ENCODE results near the gene CDADC1.

CDADC1 gene

DNA sequence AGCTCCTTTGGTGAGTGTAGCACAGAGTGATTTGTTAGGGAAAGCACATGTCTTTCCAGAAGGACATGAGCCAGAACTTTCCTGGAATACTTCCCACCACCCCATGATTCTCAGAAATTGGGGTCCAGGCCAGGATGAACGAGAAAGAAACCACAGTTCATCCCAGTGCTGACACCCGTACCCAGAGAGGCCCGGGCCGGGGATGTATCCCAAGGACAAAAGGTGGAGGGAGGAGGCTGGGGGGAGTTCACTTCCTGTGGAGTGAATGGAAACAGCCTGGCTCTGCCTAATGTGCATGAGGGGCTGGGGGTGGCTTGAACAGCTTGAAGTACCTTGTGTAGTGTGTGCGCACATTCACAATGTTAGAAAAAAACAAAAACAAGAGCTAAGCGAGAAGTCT is 47.5 kb downstream of the CDADC1 start:
- Mint-ChIP-seq H3K36me3 (ENCODE audit: low read depth) (peaks cover 4% of the 10 kb centered on the region), H3K4me1 (peaks cover 7% of the 10 kb centered on the region), H3K27me3 (no peaks in the 10 kb centered on the region), H3K4me3 (no peak overlapping the region), H3K9me3 (no peaks in the 10 kb centered on the region), H3K27ac (no peak overlapping the region)
- ATAC-seq (no peak), DNase-seq (no peak)

DNA sequence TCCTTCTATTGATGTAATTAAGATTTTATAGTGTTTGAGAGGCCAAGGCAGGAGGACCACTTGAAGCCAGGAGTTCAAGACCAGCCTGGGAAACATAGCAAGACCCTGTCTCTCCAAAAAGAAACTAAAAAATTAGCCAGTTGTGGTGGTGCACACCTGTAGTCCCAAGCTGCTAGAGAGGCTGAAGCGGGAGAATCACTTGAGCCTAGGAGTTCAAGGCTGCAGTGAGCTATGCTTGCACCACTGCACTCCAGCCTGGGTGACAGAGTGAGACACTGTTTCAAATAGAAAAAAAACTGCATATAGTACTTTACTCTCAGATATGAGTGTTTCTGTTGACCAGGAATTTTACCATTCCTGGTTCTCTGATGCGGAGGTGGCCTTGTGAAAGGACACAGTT is 48.9 kb downstream of the CDADC1 start:
- DNase-seq: no peak
- H3K4me1 Mint-ChIP-seq: peaks cover 13% of the 10 kb centered on the region
- no peaks in the 10 kb centered on the region for H3K27me3 Mint-ChIP-seq
- no peaks in the 10 kb centered on the region for H3K9me3 Mint-ChIP-seq
- H3K4me3 Mint-ChIP-seq: no peak overlapping the region
- H3K27ac Mint-ChIP-seq: no peak overlapping the region
- ATAC-seq: no peak
- peaks cover 4% of the 10 kb centered on the region for H3K36me3 Mint-ChIP-seq (ENCODE audit: low read depth)

DNA sequence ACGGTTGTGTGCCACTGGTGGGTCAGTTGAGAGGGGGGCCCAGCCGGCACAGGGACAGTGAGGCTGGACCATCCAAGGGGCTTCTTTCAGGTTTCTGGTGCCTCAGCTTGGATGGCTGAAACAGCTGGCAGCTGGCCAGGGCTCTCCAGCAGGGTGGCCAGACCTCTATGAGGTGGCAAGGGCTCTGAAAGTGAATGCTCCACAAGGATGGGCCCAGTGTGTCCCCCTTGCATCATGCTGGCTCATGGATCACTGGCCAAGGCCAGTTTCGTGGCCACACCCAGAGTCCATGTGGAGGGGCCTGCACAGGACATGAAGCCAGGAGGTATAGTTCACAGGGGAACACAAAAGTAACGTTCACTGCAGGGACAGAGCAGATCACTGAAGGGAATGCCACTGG is 49.6 kb downstream of the CDADC1 start:
- H3K9me3 Mint-ChIP-seq: no peaks in the 10 kb centered on the region
- H3K36me3 Mint-ChIP-seq (ENCODE audit: low read depth): peaks cover 4% of the 10 kb centered on the region
- peaks cover 14% of the 10 kb centered on the region for H3K4me1 Mint-ChIP-seq
- no peak overlapping the region for H3K4me3 Mint-ChIP-seq
- ATAC-seq (no peak), DNase-seq (no peak)
- no peak overlapping the region for H3K27ac Mint-ChIP-seq
- no peaks in the 10 kb centered on the region for H3K27me3 Mint-ChIP-seq

DNA sequence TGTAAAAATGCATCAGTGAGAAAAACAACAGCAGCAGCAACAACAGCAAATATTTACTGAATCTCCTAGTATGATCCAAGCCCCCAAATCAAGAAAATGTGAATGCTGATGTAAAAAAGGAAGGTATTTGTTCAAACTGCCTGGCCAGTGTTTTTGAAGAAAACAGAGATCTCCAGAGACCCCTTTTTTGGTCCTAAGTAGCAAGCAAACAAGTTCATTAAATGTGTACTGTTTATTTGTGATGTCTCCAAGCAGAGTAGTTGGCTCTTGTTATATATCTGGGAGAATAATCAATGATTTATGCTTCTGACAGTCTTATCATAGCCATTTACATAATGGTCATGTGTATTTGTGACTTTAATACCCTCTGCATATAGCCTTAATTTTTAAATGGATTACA is 50.7 kb downstream of the CDADC1 start:
- no peaks in the 10 kb centered on the region for H3K27me3 Mint-ChIP-seq
- DNase-seq (no peak), ATAC-seq (no peak)
- no peaks in the 10 kb centered on the region for H3K9me3 Mint-ChIP-seq
- peaks cover 4% of the 10 kb centered on the region for H3K36me3 Mint-ChIP-seq (ENCODE audit: low read depth)
- peaks cover 9% of the 10 kb centered on the region for H3K4me1 Mint-ChIP-seq
- H3K4me3 Mint-ChIP-seq: no peak overlapping the region
- H3K27ac Mint-ChIP-seq: no peak overlapping the region

DNA sequence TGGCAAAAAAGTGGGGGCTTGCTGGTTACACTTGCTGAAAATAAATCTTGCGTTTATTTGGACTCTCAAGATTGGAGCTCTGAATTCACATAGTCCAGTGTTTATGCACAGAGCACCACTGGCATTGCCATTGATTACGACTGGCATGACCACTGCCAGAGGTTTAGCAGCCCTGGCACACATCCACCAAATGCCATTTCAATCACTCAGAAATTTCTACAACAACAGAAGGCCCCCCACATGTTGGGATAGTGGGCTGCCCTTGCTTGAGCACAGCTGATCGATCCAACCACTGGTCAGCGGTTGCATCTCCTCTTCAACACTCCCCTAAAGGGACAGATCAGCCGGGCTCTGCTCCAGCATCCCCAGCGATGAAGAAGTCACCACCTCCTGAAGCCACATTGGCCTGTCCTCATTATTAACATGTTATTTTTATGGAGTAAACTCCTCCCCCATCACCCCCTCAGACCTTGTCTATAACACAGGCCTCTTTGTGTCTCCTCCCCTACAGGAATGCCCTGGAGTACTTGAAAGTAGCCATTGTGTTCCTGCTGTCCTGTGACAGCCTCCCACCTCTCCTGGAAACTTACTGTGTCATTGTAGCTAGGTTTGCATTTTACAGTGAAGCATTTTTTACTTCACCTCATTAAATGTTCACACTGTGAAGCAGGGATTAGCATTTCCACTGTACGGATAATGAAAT is 51.3 kb downstream of the CDADC1 start:
- Mint-ChIP-seq H3K9me3 (no peaks in the 10 kb centered on the region), H3K4me3 (no peak overlapping the region), H3K27ac (no peak overlapping the region), H3K27me3 (no peaks in the 10 kb centered on the region), H3K4me1 (peaks cover 9% of the 10 kb centered on the region), H3K36me3 (ENCODE audit: low read depth) (peaks cover 4% of the 10 kb centered on the region)
- ATAC-seq: no peak
- DNase-seq: no peak

DNA sequence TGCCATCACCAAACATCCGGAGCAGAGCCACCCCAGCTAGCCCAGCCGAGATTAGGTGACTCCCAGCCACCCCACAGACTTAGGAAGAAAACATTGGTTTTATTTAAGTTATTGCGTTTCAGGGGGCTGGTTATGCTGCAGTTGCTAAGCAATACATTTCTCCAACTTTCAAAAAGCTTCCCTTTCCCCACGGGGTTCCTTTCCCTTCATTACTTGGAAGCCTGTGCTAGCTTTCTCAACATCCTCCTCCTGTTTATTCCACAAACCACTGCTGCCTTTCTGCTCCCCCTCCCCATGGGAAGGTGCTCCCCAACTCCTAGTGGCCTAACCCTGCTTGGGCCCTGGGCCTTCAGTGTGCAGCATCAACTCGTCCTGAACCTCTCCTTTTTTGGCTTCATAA is 52.6 kb downstream of the CDADC1 start:
- Mint-ChIP-seq H3K4me1 (peaks cover 9% of the 10 kb centered on the region), H3K4me3 (no peak overlapping the region), H3K27me3 (no peaks in the 10 kb centered on the region), H3K36me3 (ENCODE audit: low read depth) (peaks cover 4% of the 10 kb centered on the region), H3K27ac (no peak overlapping the region), H3K9me3 (no peaks in the 10 kb centered on the region)
- ATAC-seq (no peak), DNase-seq (no peak)

DNA sequence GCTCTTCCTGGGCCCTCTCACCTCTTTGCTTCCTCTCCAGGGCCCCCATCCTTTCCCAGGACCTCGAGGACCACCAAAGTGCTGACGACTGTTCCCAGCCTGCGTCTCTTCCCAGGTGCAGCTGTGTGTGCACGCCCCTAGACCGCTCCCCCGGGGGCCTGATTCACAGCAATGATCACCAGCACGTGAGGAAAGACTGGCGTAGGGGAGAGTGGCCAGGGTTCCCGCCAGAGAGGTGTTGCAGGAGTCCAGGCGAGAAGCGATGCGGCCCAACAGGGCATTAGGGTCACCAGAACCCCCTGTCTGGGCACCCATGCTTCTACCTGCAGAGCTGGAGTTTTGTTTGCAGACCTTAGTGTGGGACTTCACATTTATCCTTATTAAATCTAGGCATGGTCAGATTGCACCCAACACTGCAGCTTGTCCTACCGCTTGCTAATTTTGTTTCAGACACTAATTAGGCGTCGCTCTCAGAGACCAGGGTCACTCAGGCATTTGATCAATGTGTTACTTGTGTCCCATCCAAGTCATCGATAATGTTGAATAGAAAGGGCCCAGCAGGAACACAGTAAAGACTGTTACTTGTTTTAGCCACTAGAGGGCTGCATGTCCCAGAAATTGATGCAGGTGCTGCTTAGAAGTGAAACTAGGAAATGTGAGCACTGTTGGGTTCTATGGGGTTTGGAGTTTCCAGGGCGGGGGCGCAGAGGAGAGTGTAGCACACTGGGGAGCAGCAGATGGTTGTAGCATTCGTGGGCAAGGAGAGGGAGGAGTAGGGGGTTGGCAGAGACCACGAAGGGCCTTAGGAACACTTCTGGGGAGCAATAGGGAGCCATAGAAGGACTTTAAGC is 53.2 kb downstream of the CDADC1 start:
- H3K27ac Mint-ChIP-seq: peak overlapping the region; percentile 52

DNA sequence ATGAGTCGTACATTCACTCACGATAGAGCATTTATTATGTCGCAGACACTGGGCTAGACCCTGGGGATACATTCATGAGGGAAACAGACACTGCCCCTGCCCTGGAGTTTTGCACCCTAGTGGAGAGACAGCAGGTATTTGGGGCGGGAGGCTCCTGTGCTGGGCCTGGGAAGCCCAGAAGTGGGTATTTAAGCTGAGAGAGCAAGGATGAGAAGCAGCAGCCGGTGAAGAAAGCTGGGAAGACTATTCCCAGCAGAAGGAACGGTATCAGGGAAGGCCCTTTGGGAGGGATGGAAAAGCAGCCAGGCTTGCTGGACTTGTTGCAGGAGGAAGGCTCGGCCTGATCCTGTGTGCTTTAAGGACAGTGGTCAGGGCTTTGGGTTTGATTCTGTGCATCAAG is 54.5 kb downstream of the CDADC1 start:
- ATAC-seq: no peak
- Mint-ChIP-seq H3K9me3 (no peaks in the 10 kb centered on the region), H3K36me3 (ENCODE audit: low read depth) (no peaks in the 10 kb centered on the region), H3K27ac (no peak overlapping the region), H3K4me1 (peaks cover 9% of the 10 kb centered on the region), H3K27me3 (no peaks in the 10 kb centered on the region), H3K4me3 (no peak overlapping the region)
- DNase-seq: no peak

More for the DNA sequence above, 53.2 kb downstream of the CDADC1 start:
- DNase-seq: peak; percentile 60
- Mint-ChIP-seq H3K4me3 (peak overlapping the region; percentile 62), H3K9me3 (no peaks in the 10 kb centered on the region), H3K36me3 (ENCODE audit: low read depth) (no peaks in the 10 kb centered on the region), H3K4me1 (peaks cover 9% of the 10 kb centered on the region), H3K27me3 (no peaks in the 10 kb centered on the region)
- peak; percentile 97 for ATAC-seq

DNA sequence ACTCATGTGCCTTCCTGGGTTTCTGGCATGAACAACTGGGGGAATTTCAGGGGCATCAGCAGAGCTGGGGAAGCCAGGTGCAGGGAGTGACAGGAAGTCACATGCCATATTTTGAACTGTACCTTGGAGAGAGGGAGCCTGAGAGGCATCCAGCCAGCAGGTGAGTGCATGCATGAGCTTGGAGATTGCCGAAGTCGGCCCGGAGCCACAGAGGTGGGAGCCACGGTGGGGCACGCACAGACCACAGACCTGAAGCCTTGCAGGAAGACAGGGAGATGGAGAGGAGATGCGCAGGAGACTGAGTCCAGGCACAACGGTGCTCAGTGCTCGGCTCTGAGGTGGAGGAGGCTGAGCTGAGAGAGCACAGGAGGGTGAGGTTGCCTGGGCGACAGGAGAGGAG is 55.1 kb downstream of the CDADC1 start:
- H3K4me1 Mint-ChIP-seq: peaks cover 9% of the 10 kb centered on the region
- DNase-seq (no peak), ATAC-seq (no peak)
- no peaks in the 10 kb centered on the region for H3K9me3 Mint-ChIP-seq
- H3K4me3 Mint-ChIP-seq: no peak overlapping the region
- no peaks in the 10 kb centered on the region for H3K27me3 Mint-ChIP-seq
- no peak overlapping the region for H3K27ac Mint-ChIP-seq
- H3K36me3 Mint-ChIP-seq (ENCODE audit: low read depth): no peaks in the 10 kb centered on the region

DNA sequence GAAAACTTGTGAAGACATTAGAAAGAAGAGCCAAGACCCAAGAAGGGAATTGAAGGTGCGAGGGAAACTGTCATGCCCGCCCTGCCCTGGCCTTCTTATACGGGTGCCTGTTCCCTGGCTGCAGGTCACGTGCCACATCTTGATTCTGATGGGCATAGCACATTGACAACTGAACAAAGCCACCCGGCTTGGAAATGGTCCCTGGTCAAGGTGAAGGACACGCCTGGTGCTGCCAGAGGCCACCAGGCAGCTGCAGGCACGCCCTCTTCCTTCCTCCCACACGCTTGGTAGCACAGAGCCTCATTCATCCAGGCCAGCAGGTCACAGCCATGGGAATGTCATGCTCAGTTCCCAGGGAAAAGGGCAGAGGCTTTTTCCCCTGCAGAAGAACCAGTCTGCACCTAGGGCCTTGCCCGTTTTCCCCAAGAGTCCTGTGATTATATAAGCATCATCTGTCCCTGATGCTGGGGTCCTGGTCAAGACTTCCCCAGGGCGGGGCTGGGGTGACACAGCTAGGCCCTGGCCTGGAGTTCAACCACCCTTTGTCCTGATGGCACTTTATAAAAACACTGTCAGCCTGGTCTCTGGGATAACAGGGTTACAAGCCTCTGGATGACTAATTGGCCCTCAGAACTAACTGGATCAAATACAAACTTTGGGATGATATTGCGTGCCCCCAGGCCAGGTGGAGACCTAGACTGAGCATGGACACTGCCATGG is 56.0 kb downstream of the CDADC1 start:
- Mint-ChIP-seq H3K9me3 (no peaks in the 10 kb centered on the region), H3K36me3 (ENCODE audit: low read depth) (no peaks in the 10 kb centered on the region), H3K4me3 (no peak overlapping the region), H3K27ac (no peak overlapping the region), H3K27me3 (no peaks in the 10 kb centered on the region), H3K4me1 (peaks cover 9% of the 10 kb centered on the region)
- no peak for ATAC-seq
- no peak for DNase-seq

DNA sequence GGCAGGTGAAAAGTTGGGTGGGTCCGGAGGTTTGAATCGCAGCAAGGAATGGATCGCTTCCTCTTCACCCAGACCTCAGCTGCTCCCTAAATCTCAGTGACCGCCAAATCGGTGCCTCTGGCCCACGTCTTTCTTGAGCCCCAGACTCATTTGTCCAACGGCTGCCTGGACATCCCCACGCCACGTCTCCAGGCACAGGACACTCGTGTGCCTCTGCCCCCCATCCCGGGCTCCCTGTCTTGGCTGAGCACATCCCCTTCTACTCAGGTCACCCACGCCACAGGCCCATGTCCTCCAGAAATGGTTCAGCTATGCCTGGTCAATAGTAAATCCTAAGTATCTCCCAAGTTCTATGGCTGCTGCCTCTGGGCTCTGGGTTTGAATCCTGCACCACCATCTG is 56.6 kb downstream of the CDADC1 start:
- Mint-ChIP-seq H3K4me3 (no peak overlapping the region), H3K9me3 (no peaks in the 10 kb centered on the region)
- no peak for ATAC-seq

DNA sequence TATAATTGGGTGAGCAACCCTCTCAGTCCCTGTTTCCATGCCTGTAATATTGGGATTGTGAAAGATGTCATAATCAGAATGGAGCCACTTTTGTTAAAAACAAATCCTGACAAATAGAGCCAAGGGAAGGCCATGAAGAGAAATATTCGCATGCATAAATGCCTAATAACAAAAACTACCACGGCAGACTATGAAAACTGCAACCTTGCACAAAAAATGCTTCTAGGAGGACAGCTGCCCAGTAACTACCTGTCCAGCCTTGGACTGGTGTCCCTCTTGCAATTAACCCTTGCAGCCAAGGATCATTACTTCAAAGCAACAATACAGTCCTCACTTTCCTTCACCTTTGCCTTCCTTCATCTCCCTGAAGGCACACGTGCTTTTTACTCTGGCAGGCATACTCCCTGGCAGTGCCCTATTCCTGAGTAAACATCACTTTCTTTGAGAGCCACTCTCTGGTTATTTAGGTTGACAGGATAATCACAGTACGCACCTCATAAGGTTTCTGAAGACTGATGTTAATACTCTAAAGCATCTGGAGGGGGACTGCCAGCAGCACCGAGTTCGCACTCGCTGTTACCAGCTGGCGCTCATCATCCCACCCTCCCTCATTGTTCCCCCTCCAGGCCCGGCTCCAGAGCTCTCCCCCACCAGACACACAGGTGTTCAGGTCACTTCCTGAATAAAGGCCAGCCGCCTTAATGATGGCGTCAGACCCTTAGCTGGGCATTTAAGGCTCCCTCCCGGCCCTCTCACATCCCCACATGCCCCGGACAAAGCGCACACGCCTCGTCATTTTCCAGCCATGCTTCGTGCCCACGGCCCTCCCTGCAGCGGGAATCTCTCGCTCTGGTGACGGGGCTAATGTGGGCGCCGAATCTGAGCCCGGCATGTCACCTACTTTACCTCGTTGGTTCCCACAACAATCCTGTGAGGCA is 57.3 kb downstream of the CDADC1 start:
- peaks cover 9% of the 10 kb centered on the region for H3K4me1 Mint-ChIP-seq
- H3K4me3 Mint-ChIP-seq: no peak overlapping the region
- no peak for DNase-seq
- no peak for ATAC-seq
- no peaks in the 10 kb centered on the region for H3K27me3 Mint-ChIP-seq
- H3K36me3 Mint-ChIP-seq (ENCODE audit: low read depth): no peaks in the 10 kb centered on the region
- no peak overlapping the region for H3K27ac Mint-ChIP-seq
- no peaks in the 10 kb centered on the region for H3K9me3 Mint-ChIP-seq

More for the DNA sequence above, 56.6 kb downstream of the CDADC1 start:
- DNase-seq: no peak
- no peak overlapping the region for H3K27ac Mint-ChIP-seq
- H3K27me3 Mint-ChIP-seq: no peaks in the 10 kb centered on the region
- H3K4me1 Mint-ChIP-seq: peaks cover 9% of the 10 kb centered on the region
- H3K36me3 Mint-ChIP-seq (ENCODE audit: low read depth): no peaks in the 10 kb centered on the region

DNA sequence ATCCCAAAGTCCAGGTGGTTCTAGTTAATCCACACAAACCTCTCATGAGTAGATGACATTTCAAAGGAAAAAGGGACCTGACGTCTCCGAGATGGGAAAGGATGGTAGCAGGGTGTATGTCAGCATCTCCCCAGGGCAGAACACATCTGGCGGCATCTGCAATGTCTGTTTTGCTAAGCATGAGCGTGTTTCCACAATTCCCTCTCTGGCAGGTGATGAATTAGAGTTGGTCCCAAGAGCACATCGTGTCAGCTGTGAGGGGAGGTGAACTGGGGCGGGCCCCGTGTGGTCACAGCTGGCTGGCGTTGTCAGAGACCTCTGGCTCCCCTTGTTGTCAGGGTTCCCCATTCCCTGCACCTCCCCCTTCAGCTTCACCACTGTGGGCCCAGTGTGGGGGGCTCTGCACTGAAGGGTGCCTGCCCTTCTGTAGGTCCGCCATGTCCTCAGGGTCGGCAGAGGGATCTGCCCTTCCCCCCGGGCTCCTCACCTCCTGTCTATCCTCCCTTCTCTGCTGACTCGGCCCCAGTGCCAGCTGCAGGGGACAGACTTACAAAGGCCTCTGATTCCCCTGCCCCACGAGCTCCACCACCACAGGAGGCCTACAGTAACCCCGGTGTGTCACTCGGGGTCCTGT is 58.2 kb downstream of the CDADC1 start:
- Mint-ChIP-seq H3K9me3 (no peaks in the 10 kb centered on the region), H3K27me3 (no peaks in the 10 kb centered on the region), H3K4me1 (peaks cover 9% of the 10 kb centered on the region), H3K36me3 (ENCODE audit: low read depth) (no peaks in the 10 kb centered on the region), H3K27ac (no peak overlapping the region), H3K4me3 (no peak overlapping the region)
- no peak for DNase-seq
- no peak for ATAC-seq

DNA sequence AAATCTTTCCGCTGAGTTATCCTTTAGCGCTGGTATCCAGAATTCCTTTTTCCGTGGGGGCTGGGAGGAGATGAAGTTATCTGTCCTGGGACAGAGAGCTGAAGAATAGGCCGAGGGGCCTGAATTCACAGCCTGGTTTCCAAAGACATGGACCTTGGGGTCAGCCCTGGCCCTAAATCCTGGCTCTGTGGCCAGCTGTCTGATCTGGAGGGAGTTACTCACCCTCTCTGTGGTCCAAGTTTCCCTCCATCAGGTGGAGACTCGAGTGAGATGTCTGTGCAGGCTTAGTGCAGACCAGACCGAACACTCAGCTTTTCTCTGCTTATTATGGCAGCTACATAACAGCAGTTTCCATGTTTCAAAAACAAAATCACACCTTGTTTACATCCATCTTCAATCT is 59.6 kb downstream of the CDADC1 start:
- no peak overlapping the region for H3K4me3 Mint-ChIP-seq
- H3K9me3 Mint-ChIP-seq: no peaks in the 10 kb centered on the region
- no peaks in the 10 kb centered on the region for H3K4me1 Mint-ChIP-seq
- DNase-seq (no peak), ATAC-seq (no peak)
- no peaks in the 10 kb centered on the region for H3K36me3 Mint-ChIP-seq (ENCODE audit: low read depth)
- no peaks in the 10 kb centered on the region for H3K27me3 Mint-ChIP-seq
- no peak overlapping the region for H3K27ac Mint-ChIP-seq

Measured in activated naive CD8-positive, alpha-beta T cell treated with anti-CD3 and anti-CD28 coated beads, Interleukin-2, amount 50 U/mL, for 24 hours (primary cell).